ENCODE data around the gene RNF167. TPM values are rescaled to one million over a fixed set of nuclear protein-coding genes. Genes with fewer than 3 reads are reported as not detected.

The RNF167 gene
- total RNA-seq, 2 experiments from 2014 or later, result 249 to 261 TPM

DNA sequence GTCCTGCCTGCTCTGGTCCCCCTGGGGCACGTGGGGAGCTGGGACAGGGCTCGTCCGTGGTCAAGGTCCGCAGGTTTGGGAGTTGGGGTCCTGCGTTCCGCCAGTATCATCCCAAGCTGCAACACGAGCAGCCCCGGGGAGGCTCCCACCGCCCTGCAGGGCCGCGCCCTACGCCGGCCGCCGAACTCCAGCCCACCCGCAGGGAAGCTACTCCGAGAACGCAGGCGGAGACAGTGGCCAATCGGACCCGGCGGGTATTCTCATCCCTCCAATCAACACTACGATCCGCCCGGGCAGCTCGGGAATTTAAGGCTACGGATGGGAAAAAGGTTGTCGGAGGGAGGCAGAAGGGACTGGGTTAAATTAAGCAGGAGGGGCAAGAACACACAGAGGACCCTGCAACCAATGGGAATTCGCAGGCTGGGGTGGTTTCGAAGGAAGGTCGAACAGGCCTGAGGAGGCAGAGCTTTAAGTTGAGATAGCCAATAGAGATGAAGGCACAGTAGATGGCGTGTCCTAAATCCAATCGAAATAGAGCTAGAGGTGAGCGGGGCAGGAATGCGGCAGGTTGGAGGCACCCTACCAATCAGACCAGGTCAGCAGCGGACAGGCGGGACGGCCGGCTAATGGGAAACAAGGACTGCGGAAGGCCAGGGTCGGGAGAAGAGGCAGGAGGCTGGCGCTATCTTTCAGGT, 26.9 kb downstream of the RNF167 start:
- H3K4me3 Mint-ChIP-seq, result no peak overlapping the region
- peak; percentile 97 for DNase-seq
- H3K9me3 Mint-ChIP-seq, result no peaks in the 10 kb centered on the region
- peaks cover 25% of the 10 kb centered on the region for H3K4me1 Mint-ChIP-seq
- ChIA-PET POLR2A (interaction anchor here (0.8 to 15.5 kb wide), 14 partner anchors 13 to 823 kb away, joined by 3 to 711 read pairs (median 4); partner anchors contain the start of genes CAMTA2, CHRNE, ENO3 and INCA1), CTCF (interaction anchor here (0.6 to 2.4 kb wide), 20 partner anchors 11 to 472 kb away, joined by 3 to 22 read pairs (median 6); partner anchors contain the start of genes C1QBP, CAMTA2, CHRNE and ENO3)
- H3K27me3 Mint-ChIP-seq, result no peaks in the 10 kb centered on the region
- H3K36me3 Mint-ChIP-seq (ENCODE audit: low read depth), result peaks cover 28% of the 10 kb centered on the region
- H3K27ac Mint-ChIP-seq, result no peak overlapping the region

DNA sequence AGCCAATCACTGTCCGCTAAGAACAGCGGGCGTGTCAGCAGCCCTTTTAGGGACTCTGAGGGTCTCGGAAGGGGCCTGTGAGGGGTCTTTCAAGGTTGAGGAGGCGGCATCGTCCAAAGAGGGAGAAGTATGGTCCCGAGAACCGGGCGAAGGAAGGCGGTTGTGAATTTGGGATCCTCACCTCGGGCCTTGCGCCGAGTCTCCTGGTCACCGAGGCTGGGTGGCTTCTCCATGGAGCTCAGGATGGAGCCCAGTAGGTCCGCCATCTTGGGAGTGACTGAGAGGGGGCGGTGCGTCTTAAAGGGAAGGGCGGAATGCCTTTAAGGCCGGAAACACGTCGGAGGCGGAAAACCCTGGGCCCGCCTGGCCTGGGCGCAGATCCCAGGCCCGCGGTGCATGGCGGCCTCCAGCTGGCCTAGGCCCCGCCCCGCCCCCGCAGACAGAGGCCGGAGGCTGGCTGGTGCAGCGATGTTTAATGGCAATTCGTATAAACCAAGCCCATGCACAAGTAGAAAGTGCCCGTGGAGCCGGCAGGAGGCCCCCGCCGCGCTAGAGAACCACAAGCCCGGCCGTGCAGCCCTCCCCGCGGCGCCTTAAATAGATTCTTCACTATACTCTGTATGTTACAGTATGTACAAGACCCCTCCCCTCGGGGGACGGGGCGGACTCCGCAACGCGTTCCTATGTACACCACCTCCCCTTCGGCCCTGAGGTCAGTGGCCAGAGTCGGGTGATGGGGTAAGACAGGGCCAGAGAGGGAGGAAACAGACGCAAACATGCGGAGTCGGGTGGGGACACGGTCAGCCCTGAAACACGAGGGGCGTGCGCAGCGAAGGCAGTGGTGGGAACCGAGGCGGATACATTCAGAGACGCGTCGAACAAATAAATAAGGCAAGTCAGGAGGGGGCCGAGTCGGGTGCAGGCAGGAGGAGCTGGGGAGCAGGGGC, 27.7 kb downstream of the RNF167 start, which contains the start of gene SPAG7:
SPAG7 (minus strand) TSS at position 279 of the 947 bp plus-strand sequence; CDS start at position 266, 13 bp downstream.
- Mint-ChIP-seq H3K9me3 (no peaks in the 10 kb centered on the region), H3K4me3 (no peak within 1 kb of the TSS), H3K27ac (no peak within 1 kb of the TSS), H3K27me3 (no peaks in the 10 kb centered on the region), H3K4me1 (peaks cover 25% of the 10 kb centered on the region), H3K36me3 (ENCODE audit: low read depth) (peaks cover 32% of the 10 kb centered on the region)
- POLR2A ChIA-PET, result interaction anchor here (0.8 to 15.5 kb wide), 16 partner anchors 12 to 824 kb away, joined by 3 to 711 read pairs (median 4); partner anchors contain the start of genes CAMTA2, CHRNE, ENO3 and INCA1
- CTCF ChIA-PET, result interaction anchor here (0.6 to 2.4 kb wide), 21 partner anchors 9 to 471 kb away, joined by 3 to 22 read pairs (median 5); partner anchors contain the start of genes C1QBP, CAMTA2, CHRNE and ENO3
- DNase-seq, result peak; percentile 95

DNA sequence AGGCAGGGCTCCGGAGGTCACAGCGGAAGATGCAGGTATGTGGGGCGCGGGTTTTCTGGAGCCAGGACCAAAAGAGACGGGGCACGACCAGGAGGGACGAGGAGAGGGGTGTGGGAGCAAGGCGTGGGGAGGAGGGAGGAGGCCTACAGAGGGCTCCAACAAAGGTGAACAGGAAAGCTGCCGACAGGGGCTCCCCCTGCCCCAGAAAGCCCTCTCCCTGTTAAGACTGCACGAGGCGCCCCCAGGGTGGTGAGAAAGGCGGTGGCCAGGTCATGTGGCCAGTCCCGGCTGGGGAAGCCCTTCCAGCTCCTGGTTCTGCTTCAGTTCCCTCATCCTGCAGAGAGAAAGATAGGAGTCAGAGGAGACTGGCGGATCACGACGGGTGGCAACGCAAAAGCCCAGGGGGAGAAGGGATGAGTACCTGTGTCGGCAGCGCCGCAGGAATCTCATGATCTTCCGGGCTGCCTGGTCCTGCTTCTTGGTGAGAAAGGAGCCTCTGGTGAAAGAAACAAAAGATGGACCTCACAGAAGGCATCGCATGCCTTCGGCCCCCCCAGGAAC, 28.5 kb downstream of the RNF167 start:
- peaks cover 34% of the 10 kb centered on the region for H3K36me3 Mint-ChIP-seq (ENCODE audit: low read depth)
- no peak overlapping the region for H3K4me3 Mint-ChIP-seq
- ChIA-PET CTCF (interaction anchor here (1.0 to 2.4 kb wide), 7 partner anchors 9 to 94 kb away, joined by 4 to 22 read pairs (median 6); partner anchors contain the start of genes CAMTA2, INCA1, KIF1C and PFN1), POLR2A (interaction anchor here (1.1 to 15.5 kb wide), 9 partner anchors 12 to 825 kb away, joined by 3 to 711 read pairs (median 8); partner anchors contain the start of genes CAMTA2, ENO3, INCA1 and KIF1C)
- peaks cover 23% of the 10 kb centered on the region for H3K4me1 Mint-ChIP-seq
- no peaks in the 10 kb centered on the region for H3K9me3 Mint-ChIP-seq
- no peaks in the 10 kb centered on the region for H3K27me3 Mint-ChIP-seq
- no peak for DNase-seq
- no peak overlapping the region for H3K27ac Mint-ChIP-seq

DNA sequence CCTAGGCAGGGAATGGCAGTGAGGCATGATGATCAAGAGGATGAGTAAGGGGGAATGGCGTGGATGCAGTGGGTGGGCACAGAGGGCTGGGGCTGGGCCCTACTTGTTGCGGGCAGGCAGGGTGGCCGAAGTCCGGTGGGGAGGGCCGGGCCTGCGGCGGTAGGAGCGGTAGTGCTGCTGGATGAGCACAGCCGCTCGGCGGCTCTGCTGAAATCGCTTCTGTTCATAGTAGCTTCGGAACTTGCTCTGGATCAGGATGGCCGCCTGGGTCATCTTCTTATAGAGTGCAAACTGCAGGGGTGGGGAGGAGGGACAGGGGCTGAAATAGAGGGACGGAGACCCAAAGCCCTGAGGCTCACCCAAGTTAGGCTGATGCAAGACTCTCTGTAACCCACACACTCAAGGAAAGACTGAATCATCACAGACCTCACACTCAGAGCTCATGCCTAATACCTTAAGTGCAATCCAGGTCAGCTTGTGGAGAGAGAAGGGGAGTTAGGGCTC, 29.0 kb downstream of the RNF167 start:
- peak; percentile 57 for DNase-seq
- Mint-ChIP-seq H3K36me3 (ENCODE audit: low read depth) (peaks cover 38% of the 10 kb centered on the region), H3K4me3 (no peak overlapping the region), H3K27ac (no peak overlapping the region), H3K4me1 (peaks cover 25% of the 10 kb centered on the region), H3K9me3 (no peaks in the 10 kb centered on the region), H3K27me3 (no peaks in the 10 kb centered on the region)
- ChIA-PET CTCF (interaction anchor here (0.9 to 1.8 kb wide), 4 partner anchors 10 to 93 kb away, joined by 4 to 6 read pairs (median 4); partner anchors contain the start of genes PFN1, RNF167 and SLC25A11), POLR2A (interaction anchor here (1.1 to 15.5 kb wide), 9 partner anchors 11 to 66 kb away, joined by 3 to 711 read pairs (median 8); partner anchors contain the start of genes CAMTA2, ENO3, INCA1 and KIF1C)

DNA sequence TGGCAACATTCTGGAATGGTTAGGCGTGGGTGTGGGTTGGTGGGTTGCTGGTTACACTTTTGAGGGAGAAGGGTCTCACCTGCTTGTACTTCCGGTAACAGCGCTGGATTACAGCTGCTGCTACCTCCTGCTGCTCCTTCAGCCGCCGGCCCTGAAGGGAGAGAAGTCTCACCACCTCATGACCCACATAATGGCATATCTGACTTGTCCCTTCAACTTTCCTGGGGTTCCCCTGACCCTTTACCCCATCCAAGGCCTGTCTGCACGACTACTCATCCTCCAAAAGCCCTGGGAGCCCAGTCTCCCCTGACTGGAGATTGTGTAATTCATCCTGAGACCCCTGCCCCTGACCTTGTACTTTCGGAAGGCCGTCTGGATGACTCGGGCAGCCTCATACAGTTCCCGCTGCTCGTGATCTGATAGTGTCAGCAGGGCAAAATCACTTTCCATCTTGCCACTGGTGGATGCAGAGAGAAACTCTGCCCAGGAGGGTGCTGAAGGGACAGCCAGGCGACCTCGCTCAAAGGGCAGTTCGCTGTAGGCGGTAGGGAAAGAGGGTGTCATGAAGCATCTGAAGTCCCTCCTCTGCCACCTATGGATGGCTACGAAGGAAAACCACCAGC, 29.6 kb downstream of the RNF167 start:
- no peaks in the 10 kb centered on the region for H3K27me3 Mint-ChIP-seq
- ChIA-PET POLR2A (interaction anchor here (0.8 to 15.5 kb wide), 9 partner anchors 11 to 65 kb away, joined by 3 to 711 read pairs (median 8); partner anchors contain the start of genes CAMTA2, ENO3, INCA1 and KIF1C), CTCF (interaction anchor here (0.9 to 1.8 kb wide), 5 partner anchors 10 to 92 kb away, joined by 3 to 6 read pairs (median 4); partner anchors contain the start of genes PFN1, RNF167 and SLC25A11)
- no peaks in the 10 kb centered on the region for H3K9me3 Mint-ChIP-seq
- no peak for DNase-seq
- peaks cover 42% of the 10 kb centered on the region for H3K36me3 Mint-ChIP-seq (ENCODE audit: low read depth)
- no peak overlapping the region for H3K27ac Mint-ChIP-seq
- no peak overlapping the region for H3K4me3 Mint-ChIP-seq
- peaks cover 27% of the 10 kb centered on the region for H3K4me1 Mint-ChIP-seq

DNA sequence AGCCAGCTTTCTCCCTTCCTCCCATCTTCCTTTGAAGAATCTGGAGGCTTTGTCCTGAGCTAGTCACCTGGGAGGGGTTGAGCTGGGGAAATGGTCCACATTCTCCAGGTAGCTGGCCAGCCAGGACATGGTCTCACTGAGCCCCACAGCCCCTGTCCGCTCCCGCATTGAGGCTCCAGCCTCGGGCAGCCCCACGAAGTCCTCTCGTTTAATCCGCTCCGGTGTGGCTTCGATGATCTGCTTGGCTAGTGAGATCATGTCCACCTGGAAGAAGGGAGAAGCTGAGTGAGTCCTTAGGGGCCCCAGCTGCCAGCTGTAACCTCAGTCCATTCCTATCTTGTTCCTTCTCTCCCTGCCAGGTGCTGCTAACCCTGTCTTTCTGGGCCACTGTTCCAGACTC, 30.2 kb downstream of the RNF167 start:
- no peak for DNase-seq
- Mint-ChIP-seq H3K27me3 (no peaks in the 10 kb centered on the region), H3K4me3 (no peak overlapping the region), H3K36me3 (ENCODE audit: low read depth) (peaks cover 44% of the 10 kb centered on the region), H3K4me1 (peaks cover 25% of the 10 kb centered on the region), H3K27ac (peak overlapping the region; percentile 62), H3K9me3 (no peaks in the 10 kb centered on the region)
- POLR2A ChIA-PET, result interaction anchor here (0.8 to 15.5 kb wide), 6 partner anchors 10 to 53 kb away, joined by 4 to 711 read pairs (median 24); partner anchors contain the start of genes CAMTA2, ENO3, INCA1 and KIF1C
- CTCF ChIA-PET, result interaction anchor here (1.0 to 1.7 kb wide), 5 partner anchors 11 to 92 kb away, joined by 3 to 9 read pairs (median 4); partner anchors contain the start of genes CAMTA2 and CHRNE

DNA sequence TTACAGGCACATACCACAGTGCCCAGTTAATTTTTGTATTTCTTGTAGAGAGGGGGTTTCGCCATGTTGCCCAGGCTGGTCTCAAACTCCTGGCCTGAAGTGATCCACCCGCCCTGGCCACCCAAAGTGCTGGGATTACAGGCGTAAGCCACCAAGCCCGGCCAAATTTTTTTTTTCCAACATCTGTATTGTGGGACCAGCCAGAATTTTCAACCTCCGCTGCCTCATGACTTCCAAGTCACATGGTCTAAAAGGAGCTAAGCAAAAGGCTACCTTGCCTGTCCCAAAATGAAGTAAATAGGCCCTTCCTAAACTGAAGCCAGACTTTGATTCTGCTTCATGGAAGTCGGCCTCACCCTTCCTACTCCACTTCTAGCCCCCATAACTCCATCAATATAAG, 31.8 kb downstream of the RNF167 start:
- Mint-ChIP-seq H3K36me3 (ENCODE audit: low read depth) (peaks cover 41% of the 10 kb centered on the region), H3K4me3 (no peak overlapping the region), H3K4me1 (peaks cover 14% of the 10 kb centered on the region), H3K9me3 (no peaks in the 10 kb centered on the region), H3K27me3 (no peaks in the 10 kb centered on the region), H3K27ac (no peak overlapping the region)
- ChIA-PET POLR2A (interaction anchor here (1.5 to 15.5 kb wide), 3 partner anchors 8 to 24 kb away, joined by 8 to 711 read pairs (median 78); partner anchors contain the start of genes CAMTA2, ENO3, PFN1 and RNF167), CTCF (interaction anchor here (1.2 to 1.7 kb wide), 3 partner anchors 8 to 90 kb away, joined by 4 to 9 read pairs (median 5); partner anchors contain the start of gene CAMTA2)
- DNase-seq, result no peak

DNA sequence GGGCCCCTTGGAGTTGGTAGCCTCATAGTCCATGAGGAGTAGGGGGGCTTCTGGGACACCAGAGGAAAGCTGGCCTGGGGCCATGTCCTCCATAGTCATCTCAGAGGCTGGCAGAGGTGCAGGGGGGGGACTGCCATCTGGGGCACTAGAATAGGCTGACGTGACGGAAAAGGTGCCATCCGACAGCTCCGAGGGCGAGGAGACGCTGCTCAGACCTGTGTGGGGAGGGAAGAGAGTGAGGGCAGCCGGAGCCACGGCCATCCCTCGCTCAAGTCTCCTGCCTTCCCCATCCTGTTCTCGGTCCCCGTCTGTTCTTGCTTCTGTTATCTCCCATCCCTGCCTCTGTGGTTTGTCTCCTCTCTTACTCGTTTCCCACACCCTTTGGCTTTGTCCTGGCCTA, 32.3 kb downstream of the RNF167 start:
- H3K36me3 Mint-ChIP-seq (ENCODE audit: low read depth), result peaks cover 46% of the 10 kb centered on the region
- H3K4me3 Mint-ChIP-seq, result no peak overlapping the region
- peaks cover 14% of the 10 kb centered on the region for H3K4me1 Mint-ChIP-seq
- ChIA-PET CTCF (no interaction called here), POLR2A (interaction anchor here (8.6 to 15.5 kb wide), 2 partner anchors 16 to 24 kb away, joined by 78 to 711 read pairs; partner anchors contain the start of genes CAMTA2, ENO3, PFN1 and RNF167)
- no peak for DNase-seq
- H3K9me3 Mint-ChIP-seq, result no peaks in the 10 kb centered on the region
- H3K27ac Mint-ChIP-seq, result no peak overlapping the region
- no peaks in the 10 kb centered on the region for H3K27me3 Mint-ChIP-seq

DNA sequence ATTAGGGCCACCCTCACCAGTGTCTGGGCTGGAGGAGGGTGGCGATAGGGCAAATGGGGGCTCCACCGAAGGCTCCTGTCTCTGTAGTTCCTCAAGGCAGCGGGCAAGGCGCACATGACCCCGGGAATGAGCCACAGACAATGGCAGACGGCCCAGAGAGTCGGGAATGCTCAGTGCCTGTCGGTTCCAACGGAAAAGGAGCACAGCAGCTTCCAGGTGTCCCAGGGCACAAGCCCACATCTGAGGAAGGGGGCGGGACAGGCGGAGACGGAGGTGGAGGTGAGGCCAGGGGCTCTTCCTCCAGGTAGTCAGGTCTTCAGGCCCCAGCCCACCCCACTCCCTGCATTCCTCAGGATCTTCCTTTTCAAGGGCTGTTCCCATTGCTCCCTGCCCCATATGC, 32.7 kb downstream of the RNF167 start:
- Mint-ChIP-seq H3K4me1 (peaks cover 14% of the 10 kb centered on the region), H3K27me3 (no peaks in the 10 kb centered on the region), H3K36me3 (ENCODE audit: low read depth) (peaks cover 50% of the 10 kb centered on the region), H3K4me3 (no peak overlapping the region), H3K27ac (no peak overlapping the region), H3K9me3 (no peaks in the 10 kb centered on the region)
- DNase-seq, result no peak
- POLR2A ChIA-PET, result interaction anchor here (8.6 to 15.5 kb wide), 2 partner anchors 15 to 25 kb away, joined by 78 to 711 read pairs; partner anchors contain the start of genes CAMTA2, ENO3, PFN1 and RNF167
- CTCF ChIA-PET, result no interaction called here

DNA sequence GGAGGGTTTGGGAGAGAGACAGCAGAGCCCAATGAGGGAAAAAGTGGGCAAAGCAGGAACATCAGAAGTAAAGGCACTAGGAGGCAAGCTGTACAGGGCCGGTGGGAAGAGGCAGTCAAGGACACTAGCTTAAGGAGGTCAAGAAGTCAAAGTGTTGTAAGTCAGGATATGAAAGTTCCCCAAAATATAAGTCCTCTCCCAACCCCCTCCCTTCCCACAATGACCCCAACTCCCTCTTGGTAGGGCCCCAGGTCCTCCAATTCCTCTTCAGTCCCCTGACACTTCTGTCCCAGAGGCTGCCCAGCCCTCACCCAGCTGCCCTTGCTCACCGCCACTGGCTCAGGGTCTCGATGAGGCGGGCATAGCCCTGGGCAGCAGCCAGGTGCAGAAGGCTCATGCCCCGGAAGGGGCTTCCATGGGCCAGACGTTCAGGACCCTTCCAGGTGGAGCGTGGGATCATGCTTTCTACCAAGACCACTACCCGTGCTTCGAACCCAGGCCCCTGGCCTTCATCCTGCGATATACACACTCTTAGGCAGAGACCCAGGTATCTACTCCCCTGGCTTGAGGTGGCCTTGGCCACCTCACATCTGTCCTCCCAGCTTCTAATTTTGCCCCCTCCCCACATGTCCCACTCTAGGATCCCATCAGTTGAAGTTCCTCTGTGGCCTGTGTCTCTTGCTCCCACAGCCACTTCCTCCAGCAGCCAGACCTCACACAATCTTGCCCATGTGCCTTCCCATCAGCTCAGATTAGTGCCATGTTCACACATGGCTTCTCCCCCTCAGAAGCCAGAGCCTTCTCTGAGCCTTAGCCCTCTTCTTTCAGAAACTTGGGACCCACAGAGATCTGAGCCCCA, 33.4 kb downstream of the RNF167 start:
- H3K27ac Mint-ChIP-seq, result no peak overlapping the region
- H3K36me3 Mint-ChIP-seq (ENCODE audit: low read depth), result peaks cover 56% of the 10 kb centered on the region
- H3K27me3 Mint-ChIP-seq, result no peaks in the 10 kb centered on the region
- no peak for DNase-seq
- no peak overlapping the region for H3K4me3 Mint-ChIP-seq
- ChIA-PET POLR2A (interaction anchor here (0.6 to 15.5 kb wide), 3 partner anchors 14 to 37 kb away, joined by 3 to 711 read pairs (median 78); partner anchors contain the start of genes CAMTA2, ENO3, PFN1 and RNF167), CTCF (no interaction called here)
- no peaks in the 10 kb centered on the region for H3K9me3 Mint-ChIP-seq
- H3K4me1 Mint-ChIP-seq, result peaks cover 14% of the 10 kb centered on the region
